GM13977 (cell line): ENCODE results near the gene ZNF593.

Experiments used
- DNase-seq: peaks from one replicate; pipeline ENCODE4 v3.0.0; 2012; ENCODE audit warnings: low spot score
- CTCF ChIP-seq: IDR thresholded peaks from 2 replicates; pipeline ENCODE4 v1.5.1; 2012; ENCODE audit warnings: mild to moderate bottlenecking, control low read depth; ENCODE audit not compliant: insufficient read depth; ENCODE audit errors: extremely low read depth, missing control alignments
- in situ Hi-C: fragments of 300-500 bp; cut with MboI; formaldehyde crosslinking; loops from one replicate; pipeline ENCODE4 v1.12.0; 2022; ENCODE audit warnings: low sequenced_read_pairs, low pct_unique_long_range_greater_than_20kb, mixed read lengths, inconsistent platforms; ENCODE audit not compliant: unreplicated experiment

The ZNF593 gene

GRCh38 chr1:26164036-26164860 is 5.5 kb upstream of the ZNF593 start:
- peak; percentile 86 for DNase-seq

GRCh38 chr1:26164861-26165842 is 4.6 kb upstream of the ZNF593 start:
- in situ Hi-C loops, result no loop called here
- no peak for DNase-seq
- TF ChIP-seq CTCF, result no peak

More at GRCh38 chr1:26164036-26164860, 5.5 kb upstream of the ZNF593 start:
- in situ Hi-C loops, result no loop called here
- TF ChIP-seq CTCF, result peak; percentile 93

- TF ChIP-seq CTCF, result no peak
- in situ Hi-C loops, result no loop called here
- no peak for DNase-seq
Measured at GRCh38 chr1:26166719-26167281, 2.9 kb upstream of the ZNF593 start.

DNA sequence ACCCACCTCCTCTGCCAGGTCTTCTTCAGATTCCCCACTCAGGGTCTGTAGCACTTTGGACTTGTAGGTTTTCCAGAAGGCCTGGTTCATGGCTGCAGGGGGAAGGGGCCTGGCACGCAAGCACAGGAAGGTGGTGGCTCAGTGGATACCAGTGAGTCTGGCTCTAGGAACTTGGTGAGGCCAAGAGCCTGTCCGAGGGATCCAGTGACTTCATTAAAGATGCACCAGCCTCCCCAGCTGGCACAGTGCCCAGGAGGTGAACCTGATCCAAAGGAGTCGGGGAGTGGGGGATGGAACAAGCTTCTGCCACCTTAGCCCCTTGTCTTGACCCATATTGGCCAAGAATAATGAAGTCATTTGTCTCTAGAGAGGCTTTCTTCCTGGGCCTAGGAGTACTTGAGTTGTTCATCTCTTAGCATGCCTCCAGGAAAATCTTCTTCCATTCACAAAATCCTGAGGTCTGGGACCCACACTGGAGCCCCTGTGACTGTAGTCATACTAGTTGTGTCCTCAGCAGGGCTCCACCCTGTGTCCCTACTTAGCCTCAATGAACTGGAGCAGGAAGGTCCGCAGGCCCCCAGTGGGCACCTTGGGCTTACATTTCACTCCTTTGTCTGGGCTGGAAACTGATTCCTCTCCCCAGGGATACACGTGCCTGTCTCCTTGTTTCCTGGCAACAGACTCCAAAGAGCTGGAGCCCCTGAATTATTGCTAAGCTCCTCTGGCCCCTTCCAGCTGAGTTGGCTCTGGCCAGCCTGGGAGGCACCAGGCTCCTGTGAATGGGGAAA is 1.1 kb upstream of the ZNF593 start, which contains the start of gene C1orf232:
TSS of gene C1orf232 (minus strand) at position 554 of the 788 bp plus-strand sequence. CDS start at position 90, 464 bp downstream.
- no peak for TF ChIP-seq CTCF
- no peak for DNase-seq
- in situ Hi-C loops, result no loop called here

GRCh38 chr1:26169198-26169554 is 532 bp upstream of the ZNF593 start:
- in situ Hi-C loops, result no loop called here

More at GRCh38 chr1:26169198-26169554, 532 bp upstream of the ZNF593 start:
- TF ChIP-seq CTCF, result no peak
- no peak for DNase-seq
